H7 (cell line): ENCODE results near the gene SPINK5. TPM values are rescaled to one million over a fixed set of nuclear protein-coding genes. Genes with fewer than 3 reads are reported as not detected.

Experiments used
- DNase-seq: peaks from one replicate; pipeline ENCODE4 v3.0.0; 2012
- H3K27me3 ChIP-seq: 2 replicates; pipeline ENCODE4 v1.6.0; 2011; ENCODE audit warnings: mild to moderate bottlenecking, low read length; ENCODE audit not compliant: control insufficient read depth, insufficient read depth
- H3K36me3 ChIP-seq: replicated peaks from 2 replicates; pipeline ENCODE4 v1.5.1; 2011; ENCODE audit warnings: low read length; ENCODE audit not compliant: control insufficient read depth, insufficient read depth
- H3K4me3 ChIP-seq: 2 replicates; pipeline ENCODE4 v1.5.1; 2011; ENCODE audit warnings: low read depth, mild to moderate bottlenecking, control low read depth, low read length, moderate library complexity; ENCODE audit not compliant: insufficient read depth
- total RNA-seq: library from RNA; depleted of rRNA; stranded (reverse); fragments of >200 nt; shearing (Covaris generic); gene quantifications from 2 replicates; pipeline ENCODE4 v1.2.3, GENCODE V29; 2014; rRNA removed

The SPINK5 gene
- total RNA-seq, 1 experiment from 2014 or later: 0.83 TPM

GRCh38 chr5:148177207-148177606 is 113.4 kb downstream of the SPINK5 start:
- no peak overlapping the region for H3K4me3 ChIP-seq
- DNase-seq: no peak
- no peaks in the 10 kb centered on the region for H3K36me3 ChIP-seq
- H3K27me3 ChIP-seq: no peaks in the 10 kb centered on the region

GRCh38 chr5:148179234-148179824 is 115.5 kb downstream of the SPINK5 start:
- H3K4me3 ChIP-seq: no peak overlapping the region
- no peaks in the 10 kb centered on the region for H3K36me3 ChIP-seq
- no peak for DNase-seq

GRCh38 chr5:148186248-148187003 is 122.6 kb downstream of the SPINK5 start:
- H3K36me3 ChIP-seq: no peaks in the 10 kb centered on the region
- no peaks in the 10 kb centered on the region for H3K27me3 ChIP-seq
- no peak overlapping the region for H3K4me3 ChIP-seq
- no peak for DNase-seq

More at GRCh38 chr5:148179234-148179824, 115.5 kb downstream of the SPINK5 start:
- H3K27me3 ChIP-seq: no peaks in the 10 kb centered on the region

Other genes with a start within 250 kb of the SPINK5 start
- gene SPINK1, start 232.3 kb upstream of the SPINK5 start, total RNA-seq: 1.4 and 3.2 TPM in 2 replicates
- 42.0 and 51.2 TPM in 2 replicates for gene SCGB3A2, start 185.3 kb upstream of the SPINK5 start, total RNA-seq
- not detected in 2 replicates for gene C5orf46, start 157.4 kb upstream of the SPINK5 start, total RNA-seq
- gene SPINK14, start 104.6 kb downstream of the SPINK5 start, total RNA-seq: not detected in 2 replicates
- gene SPINK6, start 139.1 kb downstream of the SPINK5 start, total RNA-seq: not detected in 2 replicates
- not detected in 2 replicates for gene MARCOL, start 174.5 kb downstream of the SPINK5 start, total RNA-seq
- not detected in 2 replicates for gene SPINK13, start 204.8 kb downstream of the SPINK5 start, total RNA-seq
- gene SPINK7, start 248.4 kb downstream of the SPINK5 start, total RNA-seq: not detected in 2 replicates